Activated CD4-positive, alpha-beta T cell treated with anti-CD3 and anti-CD28 coated beads, Interleukin-2, amount 10 ng/mL, durations not matched to agents 7 days and 5 days (primary cell): Measurements from ENCODE around the gene ALDH1L1. TPM values are rescaled to one million over a fixed set of nuclear protein-coding genes. Genes with fewer than 3 reads are reported as not detected.
"Not testable (repeated sequence)": the region's sequence is repeated elsewhere in the genome, so short reads cannot be mapped to it uniquely, and the experiment has no call there.

Experiments
- CTCF ChIA-PET: fragments of 350-600 bp; sonication (Branson Sonifier 250); formaldehyde crosslinking; loops from one replicate; lab custom pipeline; 2021; ENCODE audit warnings: antibody characterized with exemption; lab: Charles Lee
- POLR2A ChIA-PET: fragments of 350-600 bp; sonication (Branson Sonifier 250); formaldehyde crosslinking; loops from one replicate; lab custom pipeline; 2021; ENCODE audit warnings: antibody characterized with exemption; lab: Charles Lee
- DNase-seq: peaks from one replicate; pipeline ENCODE4 v3.0.0-alpha.2; 2020
- H3K27ac Mint-ChIP-seq: one replicate; pipeline ENCODE4 v1.8.0; 2021; ENCODE audit warnings: mild to moderate bottlenecking, moderate library complexity, mixed read lengths
- H3K27me3 Mint-ChIP-seq: one replicate; pipeline ENCODE4 v1.8.0; 2021; ENCODE audit warnings: mixed read lengths
- H3K36me3 Mint-ChIP-seq: one replicate; pipeline ENCODE4 v1.8.0; 2021; ENCODE audit warnings: low read depth, mixed read lengths
- H3K4me1 Mint-ChIP-seq: one replicate; pipeline ENCODE4 v1.8.0; 2021; ENCODE audit warnings: mixed read lengths
- H3K4me3 Mint-ChIP-seq: one replicate; pipeline ENCODE4 v1.8.0; 2021; ENCODE audit warnings: mild to moderate bottlenecking, moderate library complexity, mixed read lengths
- H3K9me3 Mint-ChIP-seq: one replicate; pipeline ENCODE4 v1.8.0; 2021; ENCODE audit warnings: mixed read lengths
- total RNA-seq, 2 experiments: library from RNA; stranded (reverse); gene quantifications; one replicate each; pipeline ENCODE4 v1.2.3, GENCODE V29; 2021

Gene ALDH1L1
- total RNA-seq, 2 experiments from 2014 or later: not detected

- Mint-ChIP-seq H3K4me1 (no peaks in the 10 kb centered on the region), H3K36me3 (no peaks in the 10 kb centered on the region), H3K9me3 (peaks cover 9% of the 10 kb centered on the region), H3K4me3 (no peak overlapping the region), H3K27ac (no peak overlapping the region), H3K27me3 (peaks cover 2% of the 10 kb centered on the region)
- CTCF ChIA-PET: no interaction called here
- DNase-seq: no peak
- POLR2A ChIA-PET: no interaction called here
These were observed 82.0 kb downstream of the ALDH1L1 start for GRCh38 chr3:126098391-126098858.

- CTCF ChIA-PET: no interaction called here
- Mint-ChIP-seq H3K4me3 (no peak overlapping the region), H3K27ac (no peak overlapping the region), H3K9me3 (peaks cover 9% of the 10 kb centered on the region), H3K36me3 (no peaks in the 10 kb centered on the region), H3K27me3 (peaks cover 2% of the 10 kb centered on the region), H3K4me1 (no peaks in the 10 kb centered on the region)
- DNase-seq: no peak
- POLR2A ChIA-PET: no interaction called here
These were observed 82.6 kb downstream of the ALDH1L1 start for GRCh38 chr3:126097801-126098200.

GRCh38 chr3:126096274-126096673 lies 84.1 kb downstream of the ALDH1L1 start:
- H3K9me3 Mint-ChIP-seq, CTCF ChIA-PET, POLR2A ChIA-PET, H3K36me3 Mint-ChIP-seq, DNase-seq, H3K4me3 Mint-ChIP-seq, H3K4me1 Mint-ChIP-seq, H3K27me3 Mint-ChIP-seq, H3K27ac Mint-ChIP-seq: not testable (repeated sequence)

GRCh38 chr3:126092128-126092527 lies 88.3 kb downstream of the ALDH1L1 start:
- H3K4me3 Mint-ChIP-seq, H3K27me3 Mint-ChIP-seq, H3K36me3 Mint-ChIP-seq, H3K4me1 Mint-ChIP-seq, DNase-seq, POLR2A ChIA-PET, H3K27ac Mint-ChIP-seq: not testable (repeated sequence)
- H3K9me3 Mint-ChIP-seq: peaks cover 19% of the 10 kb centered on the region
- CTCF ChIA-PET: interaction anchor here (1.5 kb wide), 1 partner anchor 8 kb away, joined by 4 read pairs; no protein-coding TSS in a partner anchor

- ChIA-PET POLR2A (interaction anchor here (0.9 kb wide), 1 partner anchor 9 kb away, joined by 4 read pairs; no protein-coding TSS in a partner anchor), CTCF (interaction anchor here (0.9 kb wide), 1 partner anchor 67 kb away, joined by 3 read pairs; no protein-coding TSS in a partner anchor)
These were observed 92.7 kb downstream of the ALDH1L1 start for GRCh38 chr3:126087552-126088175.

GRCh38 chr3:126085841-126086240 lies 94.5 kb downstream of the ALDH1L1 start:
- ChIA-PET CTCF (interaction anchor here (0.7 kb wide), 1 partner anchor 9 kb away, joined by 5 read pairs; no protein-coding TSS in a partner anchor), POLR2A (interaction anchor here (0.6 kb wide), 1 partner anchor 434 kb away, joined by 3 read pairs; no protein-coding TSS in a partner anchor)
- H3K27me3 Mint-ChIP-seq: no peaks in the 10 kb centered on the region
- peak overlapping the region; percentile 72 for H3K4me3 Mint-ChIP-seq
- H3K9me3 Mint-ChIP-seq: peaks cover 10% of the 10 kb centered on the region
- peaks cover 25% of the 10 kb centered on the region for H3K4me1 Mint-ChIP-seq
- H3K36me3 Mint-ChIP-seq: peaks cover 4% of the 10 kb centered on the region
- no peak overlapping the region for H3K27ac Mint-ChIP-seq
- DNase-seq: no peak

More at GRCh38 chr3:126087552-126088175, 92.7 kb downstream of the ALDH1L1 start:
- H3K36me3 Mint-ChIP-seq: no peaks in the 10 kb centered on the region
- peaks cover 10% of the 10 kb centered on the region for H3K9me3 Mint-ChIP-seq
- no peaks in the 10 kb centered on the region for H3K27me3 Mint-ChIP-seq
- no peak overlapping the region for H3K4me3 Mint-ChIP-seq
- DNase-seq: no peak
- H3K4me1 Mint-ChIP-seq: peaks cover 23% of the 10 kb centered on the region
- H3K27ac Mint-ChIP-seq: no peak overlapping the region

- no peak for DNase-seq
- CTCF ChIA-PET: no interaction called here
- Mint-ChIP-seq H3K4me1 (peaks cover 25% of the 10 kb centered on the region), H3K27ac (peak overlapping the region; percentile 84), H3K9me3 (peaks cover 10% of the 10 kb centered on the region), H3K36me3 (peaks cover 4% of the 10 kb centered on the region), H3K4me3 (peak overlapping the region; percentile 72), H3K27me3 (no peaks in the 10 kb centered on the region)
- POLR2A ChIA-PET: no interaction called here
These were observed 95.1 kb downstream of the ALDH1L1 start for GRCh38 chr3:126085276-126085675.

GRCh38 chr3:126084768-126085180 lies 95.6 kb downstream of the ALDH1L1 start:
- CTCF ChIA-PET: interaction anchor here (0.6 to 1.2 kb wide), 5 partner anchors 8 to 378 kb away, joined by 3 to 5 read pairs (median 4); no protein-coding TSS in a partner anchor
- peaks cover 4% of the 10 kb centered on the region for H3K36me3 Mint-ChIP-seq
- peak overlapping the region; percentile 72 for H3K4me3 Mint-ChIP-seq
- peak overlapping the region; percentile 84 for H3K27ac Mint-ChIP-seq
- POLR2A ChIA-PET: no interaction called here
- H3K27me3 Mint-ChIP-seq: no peaks in the 10 kb centered on the region
- DNase-seq: no peak
- H3K4me1 Mint-ChIP-seq: peaks cover 25% of the 10 kb centered on the region
- peaks cover 10% of the 10 kb centered on the region for H3K9me3 Mint-ChIP-seq

GRCh38 chr3:126083913-126084767 lies 96.2 kb downstream of the ALDH1L1 start, which contains the start of gene SLC41A3:
SLC41A3 (minus strand) TSS chr3:126084124; CDS start chr3:126068219, 15,905 bp downstream.
- peaks cover 4% of the 10 kb centered on the region for H3K36me3 Mint-ChIP-seq
- peaks cover 25% of the 10 kb centered on the region for H3K4me1 Mint-ChIP-seq
- peak within 1 kb of the TSS; percentile 96 for H3K27ac Mint-ChIP-seq
- H3K4me3 Mint-ChIP-seq: peak within 1 kb of the TSS; percentile 89
- H3K9me3 Mint-ChIP-seq: peaks cover 7% of the 10 kb centered on the region
- ChIA-PET CTCF (interaction anchor here (0.6 to 1.2 kb wide), 6 partner anchors 9 to 379 kb away, joined by 3 to 5 read pairs (median 4); no protein-coding TSS in a partner anchor), POLR2A (no interaction called here)
- no peaks in the 10 kb centered on the region for H3K27me3 Mint-ChIP-seq
- DNase-seq: peak; percentile 89

- ChIA-PET POLR2A (no interaction called here), CTCF (interaction anchor here (0.9 to 1.2 kb wide), 3 partner anchors 11 to 47 kb away, joined by 3 to 4 read pairs (median 4); no protein-coding TSS in a partner anchor)
- Mint-ChIP-seq H3K9me3 (peaks cover 7% of the 10 kb centered on the region), H3K27me3 (no peaks in the 10 kb centered on the region), H3K36me3 (peaks cover 4% of the 10 kb centered on the region), H3K27ac (peak overlapping the region; percentile 96), H3K4me3 (peak overlapping the region; percentile 89), H3K4me1 (peaks cover 25% of the 10 kb centered on the region)
- peak; percentile 55 for DNase-seq
These were observed 96.9 kb downstream of the ALDH1L1 start for GRCh38 chr3:126083511-126083912.

GRCh38 chr3:126083138-126083445 lies 97.3 kb downstream of the ALDH1L1 start:
- ChIA-PET CTCF (no interaction called here), POLR2A (no interaction called here)
- H3K9me3 Mint-ChIP-seq: peaks cover 7% of the 10 kb centered on the region
- H3K4me1 Mint-ChIP-seq: peaks cover 25% of the 10 kb centered on the region
- DNase-seq: no peak
- peak overlapping the region; percentile 96 for H3K27ac Mint-ChIP-seq
- H3K4me3 Mint-ChIP-seq: peak overlapping the region; percentile 89
- no peaks in the 10 kb centered on the region for H3K27me3 Mint-ChIP-seq
- peaks cover 4% of the 10 kb centered on the region for H3K36me3 Mint-ChIP-seq

GRCh38 chr3:126082362-126083137 lies 97.8 kb downstream of the ALDH1L1 start:
- peaks cover 25% of the 10 kb centered on the region for H3K4me1 Mint-ChIP-seq
- H3K27me3 Mint-ChIP-seq: no peaks in the 10 kb centered on the region
- ChIA-PET CTCF (interaction anchor here (1.5 kb wide), 1 partner anchor 19 kb away, joined by 5 read pairs; no protein-coding TSS in a partner anchor), POLR2A (no interaction called here)
- peak overlapping the region; percentile 96 for H3K27ac Mint-ChIP-seq
- peaks cover 4% of the 10 kb centered on the region for H3K36me3 Mint-ChIP-seq
- peaks cover 3% of the 10 kb centered on the region for H3K9me3 Mint-ChIP-seq
- no peak for DNase-seq
- peak overlapping the region; percentile 89 for H3K4me3 Mint-ChIP-seq
